Fibroblast of lung (primary cell): ENCODE results near the gene IKBKE.

Source experiments
- EZH2 ChIP-seq: IDR thresholded peaks from 2 replicates; pipeline ENCODE4 v1.5.1; 2012; ENCODE audit warnings: low read length, control low read depth, mild to moderate bottlenecking; ENCODE audit errors: missing control alignments
- TF ChIP-seq, protein P1 (sequence below), 2 donors: IDR thresholded peaks in 1 of 2; conservative IDR thresholded peaks in 1 of 2; 1 replicate in 1 of 2; 2 replicates in 1 of 2; pipeline ENCODE4 v1.5.1; 2011 to 2012; ENCODE audit warnings: low read length in 2 of 2, control low read depth in 1 of 2, inconsistent platforms in 1 of 2, low read depth in 1 of 2, mild to moderate bottlenecking in 1 of 2

DNA sequence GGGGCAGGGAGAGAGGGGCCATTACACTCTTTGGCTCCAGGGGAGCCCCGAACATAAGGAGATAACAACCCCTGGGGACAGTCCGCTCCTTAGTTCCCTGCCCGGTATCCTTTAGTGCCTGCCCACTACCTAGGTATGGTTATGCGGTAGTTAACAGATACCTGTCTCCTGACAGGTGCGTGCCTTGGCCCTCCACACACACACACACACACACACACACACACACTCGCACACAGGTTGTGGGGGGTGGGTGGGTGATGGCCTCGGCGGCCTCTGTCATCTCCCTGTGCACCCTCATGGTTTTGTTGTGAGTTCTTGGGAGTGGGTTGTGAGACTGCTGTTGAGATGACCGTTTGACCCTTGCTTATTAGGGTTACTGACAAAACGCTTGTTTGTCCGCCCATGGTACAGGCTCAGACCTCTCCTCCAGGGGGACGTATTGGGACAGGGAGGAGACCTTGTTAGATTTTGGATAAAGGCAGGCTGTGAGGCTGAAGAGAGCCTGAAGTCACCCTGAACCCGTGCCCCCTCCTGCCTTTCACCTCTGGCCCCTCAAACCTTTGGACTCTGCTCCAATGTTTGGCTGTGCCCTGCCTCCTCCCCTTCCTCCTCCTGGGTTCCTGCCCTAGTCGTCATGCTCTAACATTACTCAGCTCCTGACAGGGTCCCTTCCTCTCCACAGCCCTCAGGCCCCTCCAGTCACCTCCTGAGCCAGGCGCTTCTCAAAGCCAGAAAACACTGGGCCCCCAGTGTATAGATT, 38.0 kb downstream of the IKBKE start:
- TF ChIP-seq, protein P1, sequence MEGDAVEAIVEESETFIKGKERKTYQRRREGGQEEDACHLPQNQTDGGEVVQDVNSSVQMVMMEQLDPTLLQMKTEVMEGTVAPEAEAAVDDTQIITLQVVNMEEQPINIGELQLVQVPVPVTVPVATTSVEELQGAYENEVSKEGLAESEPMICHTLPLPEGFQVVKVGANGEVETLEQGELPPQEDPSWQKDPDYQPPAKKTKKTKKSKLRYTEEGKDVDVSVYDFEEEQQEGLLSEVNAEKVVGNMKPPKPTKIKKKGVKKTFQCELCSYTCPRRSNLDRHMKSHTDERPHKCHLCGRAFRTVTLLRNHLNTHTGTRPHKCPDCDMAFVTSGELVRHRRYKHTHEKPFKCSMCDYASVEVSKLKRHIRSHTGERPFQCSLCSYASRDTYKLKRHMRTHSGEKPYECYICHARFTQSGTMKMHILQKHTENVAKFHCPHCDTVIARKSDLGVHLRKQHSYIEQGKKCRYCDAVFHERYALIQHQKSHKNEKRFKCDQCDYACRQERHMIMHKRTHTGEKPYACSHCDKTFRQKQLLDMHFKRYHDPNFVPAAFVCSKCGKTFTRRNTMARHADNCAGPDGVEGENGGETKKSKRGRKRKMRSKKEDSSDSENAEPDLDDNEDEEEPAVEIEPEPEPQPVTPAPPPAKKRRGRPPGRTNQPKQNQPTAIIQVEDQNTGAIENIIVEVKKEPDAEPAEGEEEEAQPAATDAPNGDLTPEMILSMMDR (conservative IDR thresholded peaks at IDR 0.05 in 1 of 2, IDR thresholded peaks at IDR 0.05 in 1 of 2; ENCODE audit: low read depth in 1 of 2, low read length in 2 of 2) = no peak
- no peak for TF ChIP-seq EZH2
